Measurements from ENCODE around the gene MSANTD4.

Gene MSANTD4

DNA sequence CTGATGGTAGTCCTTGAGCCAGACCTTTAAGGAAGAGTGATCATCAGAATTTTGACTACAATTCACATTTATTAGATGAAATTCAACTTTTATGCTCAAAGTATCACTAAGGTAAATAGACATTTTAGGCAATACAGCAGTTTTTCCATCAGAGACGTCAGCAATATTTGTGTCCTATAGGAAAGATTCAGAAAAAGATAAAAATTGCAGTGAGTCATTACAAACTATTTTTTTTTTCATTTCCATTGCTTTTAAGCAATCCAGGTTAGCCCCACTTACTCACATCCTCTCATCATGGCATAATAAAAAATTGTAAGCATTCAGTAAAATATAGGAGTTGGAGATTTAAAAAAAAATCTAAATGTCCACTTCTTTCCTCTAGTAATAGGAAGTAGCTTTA is 46.9 kb downstream of the MSANTD4 start:
- WGBS (ENCODE audit: insufficient coverage, insufficient read length), result no CpG with 5 or more reads among the region's 1 CpG
- Histone ChIP-seq H3K27ac (ENCODE audit: low read length) (no peak overlapping the region), H3K9me3 (ENCODE audit: control insufficient read depth, insufficient read depth, low read length) (no peaks in the 10 kb centered on the region), H3K4me1 (ENCODE audit: control insufficient read depth, insufficient read depth, low read length) (no peaks in the 10 kb centered on the region), H3K27me3 (ENCODE audit: control insufficient read depth, insufficient read depth, low read length) (no peaks in the 10 kb centered on the region), H3K4me3 (ENCODE audit: low read length) (no peak overlapping the region), H3K36me3 (ENCODE audit: control insufficient read depth, insufficient read depth, low read length) (no peaks in the 10 kb centered on the region)
- no peak for DNase-seq (ENCODE audit: low read depth, low spot score)

DNA sequence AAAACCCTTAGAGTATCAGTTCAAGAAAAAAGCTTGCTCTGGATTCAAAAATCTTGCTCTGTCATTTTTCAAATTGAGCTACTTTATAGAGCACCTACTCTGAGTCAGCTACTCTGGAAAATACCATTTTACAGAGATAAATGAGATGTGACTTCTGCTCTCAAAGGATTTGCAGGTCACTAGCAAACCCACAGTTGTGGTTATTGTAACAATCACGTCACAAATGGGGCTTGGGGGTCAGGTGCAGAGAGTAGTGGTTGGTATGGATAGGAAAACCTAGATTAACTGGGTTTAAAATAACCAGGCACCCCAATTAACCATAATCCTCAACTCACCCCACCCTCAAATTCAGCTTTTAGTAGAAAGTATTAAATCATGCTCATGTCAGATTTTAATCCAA is 52.3 kb downstream of the MSANTD4 start:
- H3K4me1 ChIP-seq (ENCODE audit: control insufficient read depth, insufficient read depth, low read length), result no peaks in the 10 kb centered on the region
- no peaks in the 10 kb centered on the region for H3K9me3 ChIP-seq (ENCODE audit: control insufficient read depth, insufficient read depth, low read length)
- DNase-seq (ENCODE audit: low read depth, low spot score), result no peak
- no peaks in the 10 kb centered on the region for H3K27me3 ChIP-seq (ENCODE audit: control insufficient read depth, insufficient read depth, low read length)
- no peaks in the 10 kb centered on the region for H3K36me3 ChIP-seq (ENCODE audit: control insufficient read depth, insufficient read depth, low read length)
- no CpG with 5 or more reads among the region's 1 CpG for WGBS (ENCODE audit: insufficient coverage, insufficient read length)
- no peak overlapping the region for H3K27ac ChIP-seq (ENCODE audit: low read length)
- H3K4me3 ChIP-seq (ENCODE audit: low read length), result no peak overlapping the region

DNA sequence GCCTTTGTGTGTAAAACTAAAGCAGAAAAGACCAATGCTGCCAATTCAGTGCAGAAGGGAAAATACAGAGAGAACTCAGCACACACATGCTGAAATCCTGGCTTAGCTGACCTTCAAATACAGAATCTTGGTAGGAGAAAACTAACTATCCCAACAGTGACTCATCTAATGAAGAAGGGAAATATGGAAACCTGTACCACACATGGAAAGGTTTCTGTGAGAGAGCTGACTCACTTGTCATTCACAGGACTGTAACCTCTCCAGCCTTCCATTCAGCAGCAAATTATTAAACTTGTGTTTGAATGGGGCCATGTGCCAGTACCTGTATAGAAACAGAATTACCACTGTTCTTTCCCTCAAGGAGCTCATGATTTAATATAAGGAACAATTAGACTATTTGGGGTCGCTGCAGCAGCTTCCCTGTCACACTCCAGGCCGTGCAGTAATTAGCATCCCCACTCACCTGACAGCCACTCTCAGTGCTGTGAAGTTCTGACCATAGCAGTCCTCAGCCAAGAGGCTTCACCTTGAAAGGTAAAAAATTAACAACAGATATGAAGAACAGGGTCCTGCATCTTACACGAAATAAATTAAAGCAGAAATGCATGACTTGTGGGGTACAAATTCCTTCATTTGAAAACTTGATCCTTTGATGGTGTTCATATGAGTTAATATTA is 53.9 kb downstream of the MSANTD4 start:
- Histone ChIP-seq H3K4me3 (ENCODE audit: low read length) (no peak overlapping the region), H3K27me3 (ENCODE audit: control insufficient read depth, insufficient read depth, low read length) (no peaks in the 10 kb centered on the region), H3K36me3 (ENCODE audit: control insufficient read depth, insufficient read depth, low read length) (no peaks in the 10 kb centered on the region), H3K27ac (ENCODE audit: low read length) (no peak overlapping the region), H3K9me3 (ENCODE audit: control insufficient read depth, insufficient read depth, low read length) (no peaks in the 10 kb centered on the region), H3K4me1 (ENCODE audit: control insufficient read depth, insufficient read depth, low read length) (no peaks in the 10 kb centered on the region)
- DNase-seq (ENCODE audit: low read depth, low spot score), result no peak
- WGBS (ENCODE audit: insufficient coverage, insufficient read length), result no CpG with 5 or more reads among the region's 3 CpGs

DNA sequence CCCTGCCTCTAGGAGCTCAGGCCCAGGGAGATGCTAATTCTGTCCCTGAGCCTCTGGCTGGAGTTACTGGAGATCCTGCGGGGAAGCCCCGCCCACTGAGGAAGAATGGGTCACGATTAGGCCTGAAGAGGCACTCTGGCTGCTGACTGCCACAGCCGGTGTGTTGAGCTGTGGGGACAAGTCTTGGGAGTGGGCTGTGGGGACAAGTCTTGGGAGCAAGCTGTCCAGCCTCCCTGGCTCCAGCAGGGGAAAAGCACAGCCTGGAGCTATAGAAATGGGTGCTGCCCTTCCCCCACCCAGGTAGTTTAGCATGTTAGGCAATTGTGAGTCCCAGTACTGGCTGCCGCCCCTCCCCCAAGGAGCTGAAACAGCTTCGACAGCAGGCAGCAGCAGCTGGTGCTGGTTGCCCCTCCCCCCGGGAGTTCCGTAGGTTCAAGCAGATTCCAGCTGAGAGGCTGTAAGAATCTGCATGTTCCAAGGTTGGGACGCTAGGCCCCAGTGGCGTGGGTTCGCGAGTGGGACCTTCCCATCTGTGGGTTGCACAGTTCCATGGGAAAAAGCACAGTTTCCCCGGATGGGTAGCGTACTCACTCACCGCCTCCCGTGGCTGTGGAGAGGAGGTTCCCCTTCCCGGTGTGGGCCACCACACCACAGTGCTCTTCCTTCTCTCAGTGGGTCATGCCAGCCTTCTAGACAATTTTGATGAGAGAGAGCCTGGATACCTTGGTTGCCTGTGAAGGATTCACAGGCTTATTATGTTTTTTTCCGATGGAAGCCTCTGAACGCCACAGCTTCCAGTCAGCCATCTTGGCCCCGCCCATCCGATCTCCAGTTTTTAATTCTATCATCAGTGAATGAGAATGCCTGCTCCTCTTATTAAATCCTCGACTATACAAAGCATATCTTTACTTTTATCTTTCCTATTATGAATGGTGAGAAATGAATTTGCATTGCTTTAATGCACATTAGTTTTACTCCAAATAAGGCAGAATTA is 61.5 kb downstream of the MSANTD4 start:
- WGBS (ENCODE audit: insufficient coverage, insufficient read length), result no CpG with 5 or more reads among the region's 22 CpGs
- no peak overlapping the region for H3K27ac ChIP-seq (ENCODE audit: low read length)
- DNase-seq (ENCODE audit: low read depth, low spot score), result peak; percentile 22
- no peak overlapping the region for H3K4me3 ChIP-seq (ENCODE audit: low read length)
- H3K9me3 ChIP-seq (ENCODE audit: control insufficient read depth, insufficient read depth, low read length), result no peaks in the 10 kb centered on the region
- no peaks in the 10 kb centered on the region for H3K27me3 ChIP-seq (ENCODE audit: control insufficient read depth, insufficient read depth, low read length)
- H3K36me3 ChIP-seq (ENCODE audit: control insufficient read depth, insufficient read depth, low read length), result no peaks in the 10 kb centered on the region
- H3K4me1 ChIP-seq (ENCODE audit: control insufficient read depth, insufficient read depth, low read length), result peaks cover 7% of the 10 kb centered on the region

Measured in iPS DF 6.9 (cell line).